IPS-NIHi11 (cell line): Measurements from ENCODE around the gene FOXE3.

Source experiments
- DNase-seq: peaks from one replicate; pipeline ENCODE4 v3.0.0; 2012; ENCODE audit warnings: mixed read lengths, low spot score

FOXE3 gene

GRCh38 chr1:47415728-47416318 is at the start of gene FOXE3:
FOXE3 (plus strand) TSS chr1:47416285; CDS start chr1:47416316, 31 bp downstream.
- peak; percentile 34 for DNase-seq

- no peak for DNase-seq
Observed at GRCh38 chr1:47367651-47368050, 48.4 kb upstream of the FOXE3 start.

- DNase-seq: no peak
Observed at GRCh38 chr1:47371016-47371517, 45.0 kb upstream of the FOXE3 start.

DNA sequence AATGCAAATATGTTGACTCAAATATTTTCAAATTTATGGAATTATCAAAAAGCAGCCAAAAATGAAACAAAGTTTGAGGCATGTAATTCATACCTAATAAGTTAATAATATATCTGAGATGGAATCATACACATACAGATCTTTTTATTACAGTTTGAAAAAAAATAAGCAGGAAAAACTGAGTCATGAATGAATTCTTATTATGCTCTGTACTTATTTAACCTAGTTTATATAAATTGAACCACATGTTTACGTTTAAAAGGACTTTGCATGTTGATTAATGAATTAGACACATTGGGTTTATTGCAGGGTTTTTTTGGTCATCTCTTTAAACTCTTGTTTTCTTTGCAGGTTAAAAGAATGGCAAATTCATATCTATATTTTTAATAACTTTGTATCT is 41.6 kb upstream of the FOXE3 start:
- no peak for DNase-seq

- DNase-seq: no peak
Observed at GRCh38 chr1:47378147-47378546, 37.9 kb upstream of the FOXE3 start.

GRCh38 chr1:47380699-47381098 is 35.4 kb upstream of the FOXE3 start:
- no peak for DNase-seq

GRCh38 chr1:47382399-47382983 is 33.6 kb upstream of the FOXE3 start:
- DNase-seq: no peak

DNA sequence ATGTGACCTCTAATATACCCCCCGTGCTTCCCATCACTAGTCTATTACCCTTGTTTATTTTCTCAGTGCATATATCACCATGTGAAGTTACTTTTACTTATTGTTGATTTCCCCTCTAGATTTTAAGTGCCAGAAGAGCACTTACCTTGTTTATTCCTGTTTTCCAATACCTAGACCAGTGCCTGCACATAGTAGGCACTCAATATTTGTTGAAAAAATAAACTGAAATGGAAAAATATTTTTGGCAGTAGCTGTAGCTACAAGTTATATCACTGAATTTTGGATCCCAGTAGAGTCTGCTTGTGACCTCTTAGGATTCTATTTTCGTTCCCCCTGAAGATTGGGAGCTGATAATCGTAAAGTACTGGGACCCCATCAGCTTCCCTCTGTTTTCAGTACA is 32.0 kb upstream of the FOXE3 start:
- no peak for DNase-seq

DNA sequence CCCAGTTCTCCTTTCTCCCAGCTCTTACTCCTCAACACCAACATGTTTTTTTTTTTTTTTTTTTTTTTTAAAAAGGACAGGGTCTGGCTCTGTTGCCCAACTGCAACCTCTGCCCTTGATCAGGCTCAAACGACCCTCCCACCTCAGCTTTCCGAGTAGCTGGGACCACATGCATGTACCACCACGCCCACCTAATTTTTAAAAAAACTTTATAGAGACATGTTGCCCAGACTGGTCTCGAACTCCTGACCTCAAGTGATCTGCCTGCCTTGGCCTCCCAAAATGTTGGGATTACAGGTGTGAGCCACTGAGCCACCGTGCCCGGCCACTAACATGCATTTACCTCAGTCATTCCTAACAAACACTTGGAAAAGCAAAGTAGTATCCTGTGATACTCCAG is 31.1 kb upstream of the FOXE3 start:
- no peak for DNase-seq

DNA sequence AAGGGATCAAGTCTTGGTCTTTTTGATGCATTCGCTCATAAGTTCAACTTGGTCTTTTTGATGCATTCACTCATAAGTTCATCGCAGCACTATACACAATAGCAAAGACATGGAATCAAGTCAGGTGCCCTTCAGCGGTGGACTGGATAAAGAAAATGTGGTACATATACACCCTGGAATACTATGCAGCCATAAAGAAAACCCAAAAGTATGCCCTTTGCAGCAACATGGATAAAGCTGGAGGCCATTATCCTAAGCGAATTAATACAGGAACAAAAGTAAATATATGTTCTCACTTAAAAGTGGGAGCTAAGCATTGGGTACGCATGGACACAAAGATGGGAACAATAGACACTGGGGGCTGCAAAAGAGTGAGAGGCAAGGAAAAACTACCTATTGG is 29.8 kb upstream of the FOXE3 start:
- DNase-seq: no peak

- no peak for DNase-seq
Observed at GRCh38 chr1:47388030-47388890, 27.8 kb upstream of the FOXE3 start.

GRCh38 chr1:47388891-47389238 is 27.2 kb upstream of the FOXE3 start:
- peak; percentile 84 for DNase-seq

- no peak for DNase-seq
Observed at GRCh38 chr1:47389731-47390130, 26.4 kb upstream of the FOXE3 start.

GRCh38 chr1:47390843-47391242 is 25.2 kb upstream of the FOXE3 start:
- DNase-seq: no peak

GRCh38 chr1:47393141-47393540 is 22.9 kb upstream of the FOXE3 start:
- DNase-seq: no peak

DNA sequence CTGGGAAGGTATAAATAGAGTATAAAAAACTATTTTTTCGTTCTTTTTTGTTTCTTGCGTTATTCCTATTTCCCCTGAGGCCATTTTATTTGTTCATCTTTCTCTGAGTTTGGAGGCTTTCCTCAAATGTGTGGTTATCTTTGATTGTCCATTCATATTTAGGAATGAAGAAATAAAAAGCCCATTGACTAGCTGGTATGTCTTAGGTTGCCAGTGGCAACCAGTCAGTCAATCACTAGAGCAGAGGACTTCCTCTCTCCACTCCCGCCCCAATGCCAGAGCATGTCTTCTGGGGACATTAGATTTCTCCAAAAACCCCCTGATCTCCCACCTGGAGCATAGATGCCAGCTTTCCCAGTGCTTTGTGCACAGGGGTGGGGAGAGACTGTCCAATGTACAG is 20.7 kb upstream of the FOXE3 start:
- no peak for DNase-seq

DNA sequence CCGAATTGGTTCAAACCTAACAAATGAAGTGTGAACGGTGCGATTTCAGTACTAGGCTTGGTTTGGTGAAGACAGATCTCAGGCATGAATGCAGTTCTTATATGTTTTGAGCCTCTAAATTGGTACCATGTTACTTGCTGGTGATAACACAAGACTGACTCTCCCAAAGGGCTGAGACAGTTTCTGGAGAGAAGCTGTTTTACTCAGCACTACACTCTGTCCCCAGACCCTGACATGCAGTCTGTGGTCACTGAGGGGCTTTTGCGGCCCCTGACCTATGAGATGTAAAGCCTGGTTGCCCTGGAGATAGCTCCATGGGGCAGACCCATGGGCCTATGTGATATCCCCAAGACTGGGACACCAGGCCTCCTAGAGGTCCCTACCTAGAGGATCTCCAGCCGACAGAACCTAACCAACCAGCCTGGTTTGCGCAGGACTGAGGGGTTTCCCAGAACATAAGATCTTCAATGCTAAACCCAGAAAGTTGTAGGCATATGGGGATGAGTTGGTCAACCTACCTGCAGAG is 19.4 kb upstream of the FOXE3 start:
- no peak for DNase-seq

DNA sequence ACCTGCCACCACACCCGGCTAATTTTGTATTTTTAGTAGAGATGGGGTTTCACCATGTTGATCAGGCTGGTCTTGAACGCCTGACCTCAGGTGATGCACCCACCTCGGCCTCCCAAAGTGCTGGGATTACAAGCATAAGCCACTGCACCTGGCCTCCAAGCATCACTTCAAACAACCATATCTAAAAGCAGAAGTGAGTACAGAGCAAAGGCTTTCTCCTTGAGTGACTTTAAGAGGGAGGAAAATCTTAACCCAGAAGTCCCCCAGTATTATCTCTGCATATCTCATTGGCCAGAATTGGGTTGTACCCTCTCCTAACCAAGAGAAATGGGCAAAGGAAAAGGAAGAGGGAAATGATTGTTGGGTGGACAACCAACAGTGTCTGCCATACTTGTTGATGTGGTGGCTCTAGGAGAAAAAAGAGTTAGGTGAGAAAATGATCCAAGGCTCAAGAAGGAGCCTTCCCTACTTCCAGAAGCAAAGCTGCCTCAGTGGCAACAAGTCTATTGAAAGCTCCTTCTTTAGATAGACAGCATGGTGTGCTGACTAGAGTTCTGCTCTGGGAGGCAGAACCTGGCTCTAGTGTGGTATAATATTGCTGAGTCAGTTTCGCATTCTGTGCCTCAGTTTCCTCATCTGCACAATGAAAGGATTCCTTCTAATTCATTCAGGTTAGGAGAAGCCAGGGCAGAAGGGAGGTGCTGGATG is 16.8 kb upstream of the FOXE3 start:
- DNase-seq: no peak

DNA sequence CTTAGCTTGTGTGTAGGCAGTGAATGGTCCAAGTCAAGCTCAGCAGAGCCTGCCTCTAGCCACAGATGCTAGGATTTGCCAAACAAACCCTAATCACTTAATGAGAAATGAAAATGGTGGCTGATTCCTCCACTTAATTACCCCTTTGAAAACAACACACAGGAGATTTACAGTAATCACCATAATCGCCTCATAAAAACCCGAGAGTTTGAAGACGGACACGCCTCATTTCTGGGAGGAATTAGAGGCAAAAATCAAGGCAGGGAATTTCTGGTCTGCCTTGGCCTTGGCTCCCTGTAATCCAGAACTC is 16.3 kb upstream of the FOXE3 start:
- DNase-seq: no peak

GRCh38 chr1:47401761-47402160 is 14.3 kb upstream of the FOXE3 start:
- DNase-seq: no peak

- DNase-seq: no peak
Observed at GRCh38 chr1:47402591-47402990, 13.5 kb upstream of the FOXE3 start.

DNA sequence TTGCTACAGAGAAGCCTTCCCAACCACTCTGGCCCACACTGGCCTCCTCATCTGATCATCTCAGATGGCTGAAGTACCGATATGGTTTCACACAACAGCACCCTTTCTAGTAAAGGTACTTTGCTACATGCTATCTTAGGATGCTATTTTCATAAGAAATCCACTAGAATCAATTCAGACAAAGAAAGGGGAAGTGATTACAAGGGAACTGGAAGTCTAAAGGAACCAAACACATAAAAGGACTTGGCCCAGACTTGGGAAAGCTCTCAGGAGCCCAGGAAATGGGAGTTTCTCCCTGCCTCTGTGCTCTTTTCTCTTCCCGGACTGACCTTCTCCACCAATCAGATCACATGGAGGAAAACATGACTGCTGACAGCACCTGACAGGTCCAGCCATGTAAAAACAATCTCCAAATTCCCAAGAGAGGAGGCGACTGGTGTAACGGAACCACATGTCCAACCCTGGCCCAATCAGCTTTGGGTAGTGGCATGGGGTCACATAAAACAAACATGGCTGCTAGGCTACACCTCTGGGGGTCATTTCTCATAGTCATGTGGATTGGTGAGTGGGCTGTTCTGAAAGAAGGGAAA is 12.7 kb upstream of the FOXE3 start:
- DNase-seq: no peak
